HepG2 (cell line): ENCODE results near the gene PPP6R2. TPM values are rescaled to one million over a fixed set of nuclear protein-coding genes. Genes with fewer than 3 reads are reported as not detected.

Source experiments
- AKAP8 ChIP-seq: sonication (generic); formaldehyde crosslinking; IDR thresholded peaks from 2 replicates; pipeline ENCODE4 v1.5.1; 2020; ENCODE audit warnings: mild to moderate bottlenecking, missing genetic modification reagents
- EZH2 ChIP-seq: conservative IDR thresholded peaks from 2 replicates; pipeline ENCODE4 v1.6.1; 2012; ENCODE audit warnings: mild to moderate bottlenecking, low read depth, low read length, moderate library complexity
- HDAC1 ChIP-seq: sonication (generic); formaldehyde crosslinking; IDR thresholded peaks from 2 replicates; pipeline ENCODE4 v1.5.1; 2020; ENCODE audit warnings: mild to moderate bottlenecking, missing genetic modification reagents
- HDAC6 ChIP-seq: fragments of 200-600 bp; sonication (generic); IDR thresholded peaks from 2 replicates; pipeline ENCODE4 v1.7.0; 2017; ENCODE audit warnings: mild to moderate bottlenecking, antibody characterized with exemption, low read length, low read depth
- MIER2 ChIP-seq: IDR thresholded peaks from 2 replicates; pipeline ENCODE4 v1.6.1; 2016; ENCODE audit warnings: missing biosample characterization, missing genetic modification reagents
- MTA1 ChIP-seq: sonication (generic); formaldehyde crosslinking; IDR thresholded peaks from 2 replicates; pipeline ENCODE4 v1.4.0; 2020; ENCODE audit warnings: missing genetic modification reagents, mild to moderate bottlenecking, borderline replicate concordance
- NR1H2 ChIP-seq: sonication (generic); formaldehyde crosslinking; IDR thresholded peaks from 2 replicates; pipeline ENCODE4 v1.8.1; 2022; ENCODE audit warnings: low read depth, missing genetic modification reagents, borderline replicate concordance
- NR3C1 ChIP-seq: sonication (generic); formaldehyde crosslinking; IDR thresholded peaks from 2 replicates; pipeline ENCODE4 v1.4.0; 2020; ENCODE audit warnings: missing genetic modification reagents
- PHF20 ChIP-seq: sonication (generic); formaldehyde crosslinking; IDR thresholded peaks from 2 replicates; pipeline ENCODE4 v1.5.0; 2020; ENCODE audit warnings: mild to moderate bottlenecking, missing genetic modification reagents
- SNAPC2 ChIP-seq: sonication (generic); formaldehyde crosslinking; IDR thresholded peaks from 2 replicates; pipeline ENCODE4 v1.8.1; 2022; ENCODE audit warnings: mild to moderate bottlenecking, missing genetic modification reagents
- TCF12 ChIP-seq, 2 experiments: fragments of 450-650 bp in 1 of 2; sonication (generic) in 1 of 2; formaldehyde crosslinking in 1 of 2; IDR thresholded peaks; 2 replicates each; pipeline versions ENCODE4 v1.6.1 to v1.8.0; 2017 to 2022; ENCODE audit warnings: antibody characterized with exemption in 1 of 2, mild to moderate bottlenecking in 1 of 2, missing genetic modification reagents in 1 of 2, moderate library complexity in 1 of 2
- ZBTB21 ChIP-seq: sonication (generic); formaldehyde crosslinking; IDR thresholded peaks from 2 replicates; pipeline ENCODE4 v1.4.0; 2020; ENCODE audit warnings: missing genetic modification reagents
- ZBTB3 ChIP-seq: sonication (generic); formaldehyde crosslinking; IDR thresholded peaks from 2 replicates; pipeline ENCODE4 v1.4.0; 2020; ENCODE audit warnings: low read depth, mild to moderate bottlenecking, moderate library complexity, missing genetic modification reagents, borderline replicate concordance
- ZC3H13 ChIP-seq: sonication (generic); formaldehyde crosslinking; IDR thresholded peaks from 2 replicates; pipeline ENCODE4 v1.8.1; 2023; ENCODE audit warnings: mild to moderate bottlenecking, missing genetic modification reagents, moderate library complexity
- ZFP36L1 ChIP-seq: sonication (generic); formaldehyde crosslinking; IDR thresholded peaks from 2 replicates; pipeline ENCODE4 v1.8.0; 2022; ENCODE audit warnings: mild to moderate bottlenecking, missing genetic modification reagents, moderate library complexity
- ZMYM3 ChIP-seq: sonication (generic); formaldehyde crosslinking; IDR thresholded peaks from 2 replicates; pipeline ENCODE4 v1.5.1; 2020; ENCODE audit warnings: mild to moderate bottlenecking, missing genetic modification reagents
- ZNF513 ChIP-seq: sonication (generic); formaldehyde crosslinking; conservative IDR thresholded peaks from 2 replicates; pipeline ENCODE4 v1.5.0; 2020; ENCODE audit warnings: missing genetic modification reagents
- ZNF652 ChIP-seq: IDR thresholded peaks from 2 replicates; pipeline ENCODE4 v1.6.1; 2016; ENCODE audit warnings: low read depth, borderline replicate concordance
- ZNF660 ChIP-seq: sonication (generic); formaldehyde crosslinking; IDR thresholded peaks from 2 replicates; pipeline ENCODE4 v1.5.1; 2020; ENCODE audit warnings: mild to moderate bottlenecking, low read depth, missing genetic modification reagents, borderline replicate concordance
- ZNF672 ChIP-seq: sonication (generic); formaldehyde crosslinking; IDR thresholded peaks from 2 replicates; pipeline ENCODE4 v1.8.1; 2022; ENCODE audit warnings: missing genetic modification reagents
- polyA plus RNA-seq, 8 experiments: library from polyadenylated mRNA; depleted of rRNA in 3 of 8; stranded (reverse) in 7 of 8; unstranded in 1 of 8; fragments of >200 nt; fragmentation: Illumina TruSeq in 4 of 8; extraction: Trizol in 4 of 8; gene quantifications; 2 replicates each; pipeline versions ENCODE4 v1.2.1 to v1.2.3, GENCODE V29; 2011 to 2016; ENCODE audit warnings: low read depth in 4 of 8, missing spikeins in 1 of 8, mixed read lengths in 1 of 8; ENCODE audit not compliant: insufficient read depth in 1 of 8
- total RNA-seq, 5 experiments: library from RNA; depleted of rRNA; stranded (reverse); fragments of >200 nt; fragmentation: Illumina TruSeq; extraction: Trizol; gene quantifications; 2 replicates each; pipeline ENCODE4 v1.2.3, GENCODE V29; 2016; ENCODE audit warnings: low read depth in 1 of 5
- TF ChIP-seq, protein P1 (sequence below): sonication (generic); formaldehyde crosslinking; IDR thresholded peaks from 2 replicates; pipeline ENCODE4 v1.4.0; 2020; ENCODE audit warnings: mild to moderate bottlenecking, low read depth, missing genetic modification reagents
- TF ChIP-seq, protein P2 (sequence below): sonication (generic); formaldehyde crosslinking; IDR thresholded peaks from 2 replicates; pipeline ENCODE4 v1.4.0; 2020; ENCODE audit warnings: mild to moderate bottlenecking, missing genetic modification reagents
- TF ChIP-seq, protein P3 (sequence below): sonication (generic); formaldehyde crosslinking; IDR thresholded peaks from 2 replicates; pipeline ENCODE4 v1.5.1; 2020; ENCODE audit warnings: missing genetic modification reagents, mild to moderate bottlenecking, borderline replicate concordance
- TF ChIP-seq, protein P4 (sequence below): sonication (generic); formaldehyde crosslinking; IDR thresholded peaks from 2 replicates; pipeline ENCODE4 v1.4.0; 2020; ENCODE audit warnings: missing genetic modification reagents, borderline replicate concordance

PPP6R2 gene
- total and polyA plus RNA-seq, 2 of the 13 experiments (the other 11 are each of a cell fraction or from before 2014, with no cell fraction given): 55.0 to 102 TPM

DNA sequence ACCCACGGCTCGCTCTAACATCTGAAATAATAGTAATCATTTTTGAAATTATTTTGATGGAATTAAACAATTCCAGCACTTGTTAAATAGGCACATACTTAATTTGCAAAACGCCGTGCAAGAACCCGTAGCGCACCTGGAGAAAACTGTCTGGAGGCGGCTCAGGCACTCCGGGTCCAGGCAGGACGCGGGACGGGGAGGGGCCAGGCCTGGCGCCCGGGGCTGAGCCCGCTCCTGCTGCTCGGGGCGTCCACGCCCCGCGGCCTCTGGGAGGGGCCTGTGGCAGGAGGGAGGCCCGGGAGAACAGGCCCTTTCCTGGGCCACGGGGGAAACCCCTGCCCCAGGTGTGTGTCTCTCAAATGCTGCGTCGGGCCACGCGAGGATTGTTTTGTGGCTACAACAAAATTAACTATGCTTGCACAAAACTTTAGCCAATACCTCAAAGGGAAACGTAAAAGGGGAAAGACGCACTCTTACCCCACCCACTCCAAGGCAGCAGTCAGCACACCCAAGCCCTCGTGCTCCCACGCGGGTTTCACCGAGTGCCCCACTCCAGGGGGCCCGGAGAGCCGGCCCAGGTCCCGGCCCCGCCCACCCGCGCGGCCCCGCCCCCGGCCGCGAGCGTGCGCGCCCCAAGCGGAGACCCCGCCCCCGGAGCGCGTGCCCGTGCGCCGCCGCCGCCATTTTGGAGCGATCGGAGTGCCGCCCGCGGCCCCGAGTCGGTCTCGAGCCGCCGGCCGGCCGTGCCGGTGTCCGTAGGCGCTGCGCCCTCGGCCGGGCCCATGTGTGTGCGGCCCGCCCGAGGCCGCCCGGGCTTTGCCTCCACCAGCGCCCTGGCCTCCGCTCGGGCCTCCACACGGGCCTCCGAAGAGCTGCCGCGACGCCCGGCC lies at the start of gene PPP6R2 (continued):
- TF ChIP-seq, protein P1, sequence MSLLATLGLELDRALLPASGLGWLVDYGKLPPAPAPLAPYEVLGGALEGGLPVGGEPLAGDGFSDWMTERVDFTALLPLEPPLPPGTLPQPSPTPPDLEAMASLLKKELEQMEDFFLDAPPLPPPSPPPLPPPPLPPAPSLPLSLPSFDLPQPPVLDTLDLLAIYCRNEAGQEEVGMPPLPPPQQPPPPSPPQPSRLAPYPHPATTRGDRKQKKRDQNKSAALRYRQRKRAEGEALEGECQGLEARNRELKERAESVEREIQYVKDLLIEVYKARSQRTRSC (CRISPR knock-in tag): no peak
- TF ChIP-seq ZBTB21 (CRISPR knock-in tag) (no peak), NR1H2 (CRISPR knock-in tag) (no peak), HDAC6 (no peak), ZNF513 (CRISPR knock-in tag) (no peak), NR3C1 (CRISPR knock-in tag) (no peak), AKAP8 (CRISPR knock-in tag) (no peak), ZFP36L1 (no peak), PHF20 (CRISPR knock-in tag) (no peak), SNAPC2 (no peak), ZNF660 (CRISPR knock-in tag) (no peak), MIER2 (CRISPR knock-in tag) (no peak), HDAC1 (CRISPR knock-in tag) (0 out of 2 replicates have a peak, but pooled peaks have one; percentile 7), ZBTB3 (0 out of 2 replicates have a peak, but pooled peaks have one; percentile 13), ZMYM3 (CRISPR knock-in tag) (no peak), MTA1 (CRISPR knock-in tag) (no peak), TCF12 (IDR thresholded peaks at IDR 0.05) (no peak), TCF12 (CRISPR knock-in tag; IDR thresholded peaks at IDR 0.05) (no peak), ZNF672 (CRISPR knock-in tag) (no peak), ZNF652 (no peak), ZC3H13 (no peak), EZH2 (no peak)
- TF ChIP-seq, protein P2, sequence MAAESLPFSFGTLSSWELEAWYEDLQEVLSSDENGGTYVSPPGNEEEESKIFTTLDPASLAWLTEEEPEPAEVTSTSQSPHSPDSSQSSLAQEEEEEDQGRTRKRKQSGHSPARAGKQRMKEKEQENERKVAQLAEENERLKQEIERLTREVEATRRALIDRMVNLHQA (CRISPR knock-in tag): no peak
- TF ChIP-seq, protein P3, sequence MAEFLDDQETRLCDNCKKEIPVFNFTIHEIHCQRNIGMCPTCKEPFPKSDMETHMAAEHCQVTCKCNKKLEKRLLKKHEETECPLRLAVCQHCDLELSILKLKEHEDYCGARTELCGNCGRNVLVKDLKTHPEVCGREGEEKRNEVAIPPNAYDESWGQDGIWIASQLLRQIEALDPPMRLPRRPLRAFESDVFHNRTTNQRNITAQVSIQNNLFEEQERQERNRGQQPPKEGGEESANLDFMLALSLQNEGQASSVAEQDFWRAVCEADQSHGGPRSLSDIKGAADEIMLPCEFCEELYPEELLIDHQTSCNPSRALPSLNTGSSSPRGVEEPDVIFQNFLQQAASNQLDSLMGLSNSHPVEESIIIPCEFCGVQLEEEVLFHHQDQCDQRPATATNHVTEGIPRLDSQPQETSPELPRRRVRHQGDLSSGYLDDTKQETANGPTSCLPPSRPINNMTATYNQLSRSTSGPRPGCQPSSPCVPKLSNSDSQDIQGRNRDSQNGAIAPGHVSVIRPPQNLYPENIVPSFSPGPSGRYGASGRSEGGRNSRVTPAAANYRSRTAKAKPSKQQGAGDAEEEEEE (CRISPR knock-in tag): peak; percentile 61; the same call in 1 of the 2 replicates
- TF ChIP-seq, protein P4, sequence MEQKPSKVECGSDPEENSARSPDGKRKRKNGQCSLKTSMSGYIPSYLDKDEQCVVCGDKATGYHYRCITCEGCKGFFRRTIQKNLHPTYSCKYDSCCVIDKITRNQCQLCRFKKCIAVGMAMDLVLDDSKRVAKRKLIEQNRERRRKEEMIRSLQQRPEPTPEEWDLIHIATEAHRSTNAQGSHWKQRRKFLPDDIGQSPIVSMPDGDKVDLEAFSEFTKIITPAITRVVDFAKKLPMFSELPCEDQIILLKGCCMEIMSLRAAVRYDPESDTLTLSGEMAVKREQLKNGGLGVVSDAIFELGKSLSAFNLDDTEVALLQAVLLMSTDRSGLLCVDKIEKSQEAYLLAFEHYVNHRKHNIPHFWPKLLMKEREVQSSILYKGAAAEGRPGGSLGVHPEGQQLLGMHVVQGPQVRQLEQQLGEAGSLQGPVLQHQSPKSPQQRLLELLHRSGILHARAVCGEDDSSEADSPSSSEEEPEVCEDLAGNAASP (CRISPR knock-in tag): no peak
